Stimulated activated CD8-positive, alpha-beta memory T cell treated with anti-CD3 and anti-CD28 coated beads, Interleukin-2, amount 100 ng/mL, for 1 hour (primary cell): ENCODE data around the gene BCAS4.

Experiments used
- DNase-seq, 2 donors: peaks; one replicate each; pipeline ENCODE4 v3.0.0-alpha.2; 2020; ENCODE audit warnings: low read depth in 2 of 2

Gene BCAS4

DNA sequence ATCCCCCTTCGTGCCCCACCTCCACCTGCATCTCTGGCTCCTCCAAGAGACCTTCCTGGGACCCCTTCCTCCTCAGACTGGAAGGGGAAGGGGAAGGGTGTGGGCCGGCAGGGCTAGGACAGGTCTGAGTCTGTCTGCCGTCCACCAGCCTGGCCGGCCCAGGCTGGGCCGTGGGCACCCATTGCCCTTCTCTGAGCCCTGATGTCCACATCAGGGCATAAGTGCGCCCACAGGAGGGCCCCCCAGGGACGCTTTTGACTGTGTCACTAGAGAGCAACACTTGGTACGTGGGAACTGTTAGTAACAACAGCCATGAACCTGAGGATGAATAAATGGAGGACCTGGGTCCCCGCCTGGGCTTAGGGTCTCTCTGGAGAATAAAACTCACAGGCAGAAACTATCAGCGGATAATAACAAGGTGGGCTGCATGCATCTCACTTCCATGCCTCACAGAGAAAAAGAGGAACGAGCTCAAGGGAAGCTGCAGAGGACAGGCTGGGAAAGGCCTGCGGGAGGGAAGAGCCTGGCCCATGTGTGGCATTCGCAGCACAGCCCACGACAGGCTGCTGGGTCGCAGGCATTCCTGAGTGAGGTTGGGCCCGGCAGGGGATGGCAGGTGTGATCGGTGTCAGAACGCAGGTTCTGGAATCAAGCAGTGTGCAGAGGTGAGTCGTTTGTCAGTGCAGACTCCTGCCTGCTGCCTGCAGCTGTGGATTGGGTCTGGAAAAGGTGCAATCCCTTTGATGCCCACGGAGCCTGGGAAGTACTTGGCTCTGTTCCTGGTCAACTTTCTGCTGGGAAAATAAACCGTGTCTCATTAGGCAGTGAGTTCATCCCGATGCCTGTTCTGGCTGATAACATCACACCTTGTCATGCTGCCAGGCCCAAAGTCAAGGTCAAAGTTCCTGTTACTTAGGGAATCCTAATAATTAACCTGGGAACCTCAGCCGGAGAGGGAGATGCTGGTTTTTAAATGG, 60.9 kb downstream of the BCAS4 start:
- DNase-seq, result no peak

DNA sequence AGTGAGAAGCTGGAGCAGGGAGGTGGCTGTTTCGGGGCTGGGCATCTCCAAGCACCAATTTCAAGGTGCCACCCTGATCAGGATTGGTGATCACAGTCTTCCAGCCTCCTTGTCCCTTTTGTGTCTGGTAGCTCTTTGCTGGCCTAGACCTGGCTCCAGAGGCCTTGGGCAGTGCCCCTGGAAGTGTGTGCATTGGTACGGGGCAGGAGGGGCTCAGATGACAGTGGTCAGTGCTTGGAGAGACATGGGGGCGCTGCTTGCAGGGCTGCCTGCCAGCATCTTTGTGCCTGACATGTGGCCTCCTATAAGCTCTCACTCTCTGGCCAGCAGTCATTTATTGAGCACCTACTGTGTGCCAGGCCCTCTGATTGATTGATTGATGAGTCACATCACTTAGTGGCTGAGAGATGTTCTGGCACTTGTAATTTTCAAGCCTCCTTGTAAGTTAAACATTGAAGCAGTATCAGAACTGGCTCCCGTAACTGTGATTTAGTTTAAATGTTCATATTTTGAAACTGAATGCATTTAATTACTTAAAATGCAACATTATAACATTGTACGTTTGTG, 61.7 kb downstream of the BCAS4 start:
- no peak for DNase-seq

DNA sequence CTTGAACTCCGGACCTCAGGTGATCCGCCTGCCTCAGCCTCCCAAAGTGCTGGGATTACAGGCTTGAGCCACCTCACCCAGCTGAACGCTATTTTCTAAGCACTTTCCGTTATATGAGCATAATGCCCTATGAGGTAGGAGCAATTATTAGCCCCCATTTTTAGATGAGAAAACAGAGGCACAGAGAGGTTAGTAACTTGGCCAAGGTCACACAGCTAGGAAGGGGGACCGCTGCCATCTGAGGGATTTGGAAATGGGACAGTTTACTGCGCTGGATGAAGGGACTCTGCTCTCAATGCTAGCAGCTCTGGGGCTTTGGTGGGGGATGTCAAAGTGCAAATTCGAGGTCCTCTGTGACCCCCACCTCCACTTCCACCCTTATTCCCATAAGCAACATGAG, 62.5 kb downstream of the BCAS4 start:
- DNase-seq, result no peak

DNA sequence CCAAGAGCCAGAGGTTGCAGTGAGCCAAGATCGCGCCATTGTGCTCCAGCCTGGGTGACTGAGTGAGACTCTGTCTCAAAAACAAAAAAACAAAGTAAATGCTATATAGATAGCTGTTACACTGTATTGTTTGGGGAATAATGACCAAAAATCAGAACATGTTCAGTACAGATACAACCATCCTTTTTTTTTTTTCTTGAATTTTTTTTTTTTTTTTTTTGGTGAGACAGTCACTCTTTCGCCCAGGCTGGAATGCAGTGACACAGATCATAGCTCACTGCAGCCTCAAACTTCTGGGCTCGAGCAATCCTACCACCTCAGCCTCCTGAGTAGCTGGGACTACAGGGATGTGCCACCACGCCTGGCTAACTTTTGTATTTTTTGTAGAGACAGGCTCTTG, 63.7 kb downstream of the BCAS4 start:
- no peak for DNase-seq

DNA sequence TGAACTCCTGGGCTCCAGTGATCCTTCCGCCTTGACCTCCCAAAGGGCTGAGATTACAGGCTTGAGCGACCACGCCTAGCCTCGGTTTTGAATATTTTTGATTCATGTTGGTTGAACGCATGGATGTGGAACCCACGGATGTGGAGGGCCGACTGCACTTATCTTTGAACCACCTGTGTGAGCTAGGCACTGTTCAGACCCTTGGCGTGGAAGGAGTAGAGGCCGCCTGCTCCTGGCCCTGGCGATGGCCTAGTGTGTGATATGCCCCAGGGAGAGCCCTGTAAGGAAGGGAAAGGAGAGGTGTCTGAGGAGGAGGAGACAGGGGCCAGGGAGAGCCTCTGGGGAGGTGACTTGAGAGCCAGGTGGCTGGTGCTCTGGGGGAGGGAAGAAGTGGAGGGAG, 64.3 kb downstream of the BCAS4 start:
- no peak for DNase-seq

DNA sequence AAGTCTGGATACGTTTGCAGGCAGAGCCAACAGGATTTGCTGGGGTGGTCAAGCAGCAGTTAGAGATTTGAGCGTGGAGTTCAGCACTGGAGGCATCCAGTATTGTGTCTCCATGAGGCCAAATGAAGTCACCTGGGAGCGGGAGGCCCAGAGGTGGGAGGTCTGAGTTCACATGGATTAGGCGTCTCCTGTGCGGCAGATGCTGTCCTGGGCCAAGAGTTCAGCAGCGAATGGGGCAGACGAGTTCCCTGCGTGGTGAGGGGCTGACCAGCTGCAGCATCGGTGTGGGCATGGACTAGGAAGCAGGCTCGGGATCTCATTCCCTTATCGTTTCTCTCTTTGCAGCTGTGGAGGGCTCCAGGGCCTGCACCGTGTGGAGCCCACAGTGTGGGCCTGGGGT, 66.2 kb downstream of the BCAS4 start:
- no peak for DNase-seq

DNA sequence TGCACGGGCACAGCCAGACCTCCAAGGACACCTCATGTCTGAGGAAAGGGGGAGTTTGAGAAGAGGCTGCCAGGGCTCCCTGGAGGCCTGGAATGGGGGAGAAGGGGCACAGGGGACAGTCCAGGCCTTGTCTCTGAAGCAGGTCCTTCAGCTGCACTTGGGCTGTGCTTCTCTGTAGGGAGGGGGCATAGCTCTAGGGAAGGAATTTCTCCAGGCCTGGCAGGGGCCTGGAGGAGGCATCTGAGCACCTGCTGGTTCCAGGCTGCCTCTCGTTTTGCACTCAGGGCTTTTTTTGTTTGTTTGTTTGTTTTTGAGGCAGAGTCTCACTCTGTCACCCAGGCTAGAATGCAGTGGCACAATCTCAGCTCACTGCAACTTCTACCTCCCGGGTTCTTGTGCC, 67.7 kb downstream of the BCAS4 start:
- no peak for DNase-seq

DNA sequence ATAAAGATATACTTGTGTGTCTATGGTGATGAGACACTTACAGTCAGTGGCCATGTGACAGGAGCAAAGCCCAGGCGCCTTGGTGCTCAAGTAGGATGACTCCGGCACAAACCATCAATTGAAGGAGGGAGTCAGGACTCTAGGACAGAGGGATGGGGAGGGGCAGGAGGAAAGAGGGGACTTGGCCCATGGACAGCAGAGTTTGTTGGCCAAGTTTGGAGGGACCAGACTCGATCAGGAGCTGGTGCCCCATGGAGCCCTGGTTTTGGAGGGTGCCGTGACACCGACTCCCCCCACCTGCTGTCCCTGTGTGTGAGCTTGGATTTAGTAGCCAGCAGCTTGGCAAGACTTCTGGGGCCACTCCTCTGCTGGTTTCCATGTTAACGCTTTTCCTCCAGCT, 70.3 kb downstream of the BCAS4 start:
- no peak for DNase-seq

DNA sequence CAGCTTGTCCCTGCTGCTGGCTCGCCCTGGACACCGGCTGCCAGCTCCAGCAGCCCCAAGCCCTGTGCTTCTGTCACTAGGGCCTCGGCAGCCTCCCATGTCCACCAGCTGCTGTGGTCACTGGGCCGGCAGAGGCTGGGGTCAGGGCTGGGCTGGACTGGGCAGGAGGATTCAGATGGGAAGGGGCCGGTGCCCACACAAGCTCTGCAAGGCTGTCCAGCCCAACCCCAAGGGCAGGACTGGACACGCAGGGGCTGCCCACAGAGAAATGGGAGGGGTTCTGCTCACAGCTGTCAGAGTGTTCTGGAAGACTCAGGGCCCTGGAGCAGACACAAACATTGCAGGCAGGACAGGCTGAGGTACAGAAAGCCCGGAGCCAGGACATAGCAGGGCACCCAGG, 70.7 kb downstream of the BCAS4 start:
- no peak for DNase-seq

DNA sequence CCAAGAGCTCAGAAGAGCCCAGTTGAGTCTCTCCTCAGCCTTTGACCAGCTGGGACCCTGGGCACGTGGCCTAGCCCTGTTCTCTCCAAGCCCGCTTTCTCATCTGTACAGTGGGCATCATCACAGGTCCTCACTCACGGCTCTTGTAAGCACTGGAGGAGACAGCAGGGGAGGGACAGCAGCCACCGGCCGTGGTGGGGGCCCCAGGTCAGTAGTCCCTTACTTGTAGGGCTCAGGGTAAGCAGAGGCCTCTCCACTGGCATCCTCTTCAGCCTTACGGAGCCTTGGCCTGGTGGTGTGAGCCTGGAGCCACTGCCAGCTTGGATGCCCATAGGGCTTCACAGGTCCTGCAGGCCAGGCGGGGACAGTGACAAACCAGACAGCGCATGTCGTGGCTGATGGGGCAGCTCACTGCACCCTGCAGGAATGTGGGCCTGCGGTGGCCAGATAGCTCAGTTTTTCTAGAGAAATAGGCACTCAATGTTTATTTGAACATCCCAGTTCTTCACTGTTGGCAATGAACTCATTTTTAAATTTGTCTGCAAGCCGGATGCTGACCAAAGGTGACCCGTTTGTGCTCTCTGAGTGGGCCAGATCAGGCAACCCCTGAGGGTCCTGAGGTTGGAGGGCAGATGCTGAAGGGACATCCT, 71.3 kb downstream of the BCAS4 start:
- DNase-seq, result no peak

DNA sequence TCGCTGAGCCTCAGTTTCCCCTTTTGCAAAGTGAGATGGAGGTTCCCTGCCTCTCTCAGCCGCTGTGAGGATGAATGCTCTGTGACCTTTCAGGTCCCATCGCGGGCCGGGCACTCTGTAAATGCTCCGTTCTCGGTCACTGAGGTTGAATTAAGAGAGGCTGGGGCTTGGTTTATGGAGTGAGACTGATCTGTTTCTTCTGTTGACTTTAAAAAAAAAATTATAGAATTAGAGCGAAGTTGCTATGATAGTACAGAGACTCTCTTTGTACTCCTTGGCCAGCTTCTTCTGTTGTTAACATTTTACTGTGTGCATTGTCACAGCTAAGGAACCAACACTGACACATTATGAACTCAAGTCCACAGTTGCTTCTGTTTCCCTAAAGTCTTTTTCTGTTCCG, 72.0 kb downstream of the BCAS4 start:
- DNase-seq, result no peak

DNA sequence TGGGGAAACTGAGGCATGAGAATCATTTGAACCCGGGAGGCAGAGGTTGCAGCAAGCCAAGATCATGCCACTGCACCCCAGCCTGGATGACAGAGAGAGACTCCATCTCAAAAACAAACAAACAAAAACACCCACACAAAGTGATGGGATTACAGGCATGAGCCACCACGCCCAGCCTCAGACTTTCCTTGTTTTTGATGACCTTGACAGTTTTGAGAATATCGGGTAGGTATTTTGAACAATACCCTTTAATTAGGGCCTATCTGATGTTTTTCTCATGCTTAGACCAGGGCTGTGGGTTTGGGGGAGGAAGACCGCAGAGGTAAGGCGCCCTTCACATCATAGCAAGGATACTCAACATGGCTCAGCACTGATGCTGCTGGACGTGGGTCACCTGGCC, 72.9 kb downstream of the BCAS4 start:
- DNase-seq, result no peak

DNA sequence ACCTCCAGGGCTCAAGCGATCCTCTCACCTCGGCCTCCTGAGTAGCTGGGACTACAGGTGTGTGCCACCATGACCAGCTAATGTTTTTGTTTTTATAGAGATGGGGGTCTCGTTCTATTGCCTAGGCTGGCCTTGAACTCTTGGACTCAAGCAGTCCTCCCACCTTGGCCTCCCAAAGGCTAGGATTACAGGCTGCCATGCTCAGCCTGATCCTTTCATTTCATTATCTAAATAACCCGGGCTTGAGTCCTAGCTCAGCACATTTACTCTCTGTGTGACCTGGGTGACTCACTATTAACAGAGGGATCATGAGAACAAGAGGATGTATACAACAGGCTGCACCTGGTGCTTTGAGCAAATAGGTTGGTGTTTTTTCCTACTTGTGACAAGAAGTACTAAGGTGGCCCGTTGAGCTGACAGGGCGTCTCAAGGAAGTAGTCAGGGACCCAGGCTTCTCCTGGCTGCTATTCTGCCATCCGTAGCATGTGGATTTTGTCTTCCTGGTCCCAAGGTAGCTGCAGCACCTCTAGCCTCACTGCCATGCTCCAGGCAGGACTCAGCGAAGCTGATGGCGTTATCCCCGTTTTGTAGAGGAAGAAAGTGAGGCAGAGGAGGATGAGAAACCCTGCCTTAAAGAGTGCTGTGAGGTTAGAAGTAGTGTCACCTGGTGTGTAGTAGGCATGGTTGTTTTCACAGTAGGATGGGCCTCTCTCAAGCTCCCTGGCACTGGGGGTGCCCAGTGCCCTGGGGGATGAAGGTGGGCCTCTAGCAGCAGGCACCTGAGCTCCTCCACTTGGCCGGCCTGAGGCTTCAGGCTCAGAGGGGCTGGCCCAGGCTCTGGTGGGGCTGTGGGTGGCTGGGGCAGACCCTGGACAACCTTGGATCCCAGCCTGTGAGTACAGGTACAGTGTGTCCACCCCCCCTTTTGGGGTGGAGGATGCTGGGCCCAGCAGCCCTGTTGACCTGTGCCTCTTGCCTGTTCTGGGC, 73.9 kb downstream of the BCAS4 start:
- DNase-seq, result no peak

DNA sequence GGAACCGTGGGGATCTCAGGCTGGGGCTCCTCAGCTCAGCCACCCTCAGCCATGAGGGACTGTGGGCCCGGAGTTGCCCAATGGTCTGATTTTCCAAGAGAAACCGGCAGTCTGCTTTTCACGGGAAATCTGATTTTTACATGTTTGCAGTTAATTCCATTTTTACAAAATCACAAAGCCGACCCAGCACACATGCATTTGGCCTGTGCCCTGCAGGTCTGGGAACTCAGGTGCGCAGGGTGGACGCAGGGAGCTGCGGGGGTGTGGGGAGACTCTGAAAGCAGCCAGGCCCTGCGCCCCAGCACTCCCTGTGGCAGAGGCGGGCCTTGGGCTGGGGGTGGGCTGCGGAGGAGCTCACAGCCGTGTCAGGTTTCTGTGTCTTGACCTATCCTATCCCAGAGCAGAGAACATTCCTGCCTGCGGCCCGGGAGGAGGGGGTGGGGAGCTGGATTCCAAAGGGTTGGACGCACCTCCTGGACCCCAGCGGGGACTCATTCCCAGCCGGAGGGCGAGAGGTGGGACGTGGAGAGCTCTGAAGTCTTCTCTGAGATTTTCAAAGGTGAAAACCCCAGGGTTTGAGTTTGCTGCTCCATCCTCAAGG, 75.8 kb downstream of the BCAS4 start:
- DNase-seq, result no peak

DNA sequence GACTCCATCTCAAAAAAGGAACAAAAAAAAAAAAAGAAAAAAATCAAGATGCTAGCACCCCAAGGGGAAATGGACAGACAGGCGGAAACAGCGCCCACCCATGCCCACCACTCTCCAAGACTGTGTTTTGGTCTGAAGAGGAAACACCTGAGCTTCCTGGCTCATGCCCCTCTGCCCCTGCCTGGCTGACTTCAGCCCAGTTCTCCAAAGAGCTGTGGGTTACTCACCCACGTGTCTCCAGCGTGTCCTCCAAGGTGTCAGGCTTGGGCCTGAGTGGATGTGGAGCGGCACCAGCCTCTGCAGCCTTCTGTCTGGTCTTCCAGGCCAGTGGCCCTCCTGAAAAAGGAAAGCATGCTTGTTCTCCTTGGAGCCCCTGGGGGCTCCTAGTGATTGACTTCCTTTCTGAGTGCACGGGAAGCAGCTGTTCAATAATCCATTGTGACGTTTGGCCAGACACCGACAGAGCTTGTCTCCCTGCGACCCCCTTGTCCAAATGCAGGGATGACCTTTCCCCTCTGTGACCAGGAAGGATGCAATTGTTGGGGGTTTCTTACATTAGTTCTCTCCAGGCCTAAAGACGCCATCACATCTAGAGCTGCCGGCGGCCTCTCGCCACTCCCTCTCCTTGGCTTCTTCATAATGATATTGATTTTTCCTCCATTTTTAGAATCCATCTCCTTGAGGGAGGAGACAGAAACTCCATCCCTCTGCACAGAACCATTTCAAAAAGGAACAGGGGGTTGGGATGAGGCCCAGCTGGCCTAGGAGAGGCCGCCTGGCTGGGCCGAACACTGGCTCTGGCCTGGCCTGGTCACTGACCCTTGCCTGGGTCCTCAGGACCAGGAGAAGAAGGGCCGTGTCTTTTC, 77.9 kb downstream of the BCAS4 start:
- DNase-seq, result no peak

DNA sequence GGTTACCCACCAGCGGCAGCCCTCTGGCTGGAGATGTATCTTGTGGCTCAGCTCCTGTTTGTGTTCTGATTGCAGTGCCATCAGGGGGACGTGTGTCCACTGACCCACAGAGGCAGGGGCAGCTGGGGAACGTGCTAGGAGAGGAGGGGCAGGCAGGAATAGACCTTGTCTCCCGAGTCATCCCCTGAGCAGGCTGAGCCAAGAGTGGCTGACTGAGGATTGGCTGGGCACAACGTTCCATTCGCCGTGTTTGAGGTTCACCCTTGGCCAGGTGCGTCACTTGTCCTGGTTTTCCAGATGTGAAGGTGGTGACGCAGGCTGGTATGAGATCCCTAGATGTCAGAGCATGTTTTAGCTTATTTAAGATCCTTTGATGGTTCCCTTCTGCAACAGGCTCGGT, 78.7 kb downstream of the BCAS4 start:
- DNase-seq, result no peak

DNA sequence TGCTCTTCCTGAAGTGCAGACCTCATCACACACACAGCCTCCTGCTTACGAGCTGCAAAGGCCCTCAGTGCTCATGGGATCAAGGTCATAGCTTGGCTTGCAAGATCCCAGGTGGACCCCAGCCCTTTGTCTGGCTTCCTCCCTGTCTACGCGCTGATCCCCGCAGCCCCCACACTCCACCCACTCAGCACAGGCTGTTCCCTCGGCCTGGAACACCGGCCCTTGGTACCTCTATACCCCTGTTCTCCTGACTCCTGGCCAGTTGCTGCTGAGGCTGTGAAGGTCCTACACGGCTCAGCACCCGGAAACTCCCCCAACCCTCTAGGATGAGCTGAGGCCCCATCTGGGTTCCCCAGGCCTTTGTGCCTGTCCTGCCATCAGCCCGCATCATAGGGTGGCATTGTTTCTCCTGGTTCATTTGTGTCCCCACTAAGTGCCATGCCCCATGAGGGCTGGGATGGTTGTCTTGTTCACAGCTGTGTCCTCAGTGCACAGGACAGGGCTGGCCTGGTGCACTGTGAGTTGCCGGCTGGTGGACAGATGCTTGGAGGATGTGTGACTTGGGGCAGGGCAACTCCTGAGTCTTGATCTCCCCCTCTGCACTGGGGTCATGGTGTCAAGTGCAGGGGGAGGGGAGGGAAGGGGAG, 79.4 kb downstream of the BCAS4 start:
- DNase-seq, result no peak

DNA sequence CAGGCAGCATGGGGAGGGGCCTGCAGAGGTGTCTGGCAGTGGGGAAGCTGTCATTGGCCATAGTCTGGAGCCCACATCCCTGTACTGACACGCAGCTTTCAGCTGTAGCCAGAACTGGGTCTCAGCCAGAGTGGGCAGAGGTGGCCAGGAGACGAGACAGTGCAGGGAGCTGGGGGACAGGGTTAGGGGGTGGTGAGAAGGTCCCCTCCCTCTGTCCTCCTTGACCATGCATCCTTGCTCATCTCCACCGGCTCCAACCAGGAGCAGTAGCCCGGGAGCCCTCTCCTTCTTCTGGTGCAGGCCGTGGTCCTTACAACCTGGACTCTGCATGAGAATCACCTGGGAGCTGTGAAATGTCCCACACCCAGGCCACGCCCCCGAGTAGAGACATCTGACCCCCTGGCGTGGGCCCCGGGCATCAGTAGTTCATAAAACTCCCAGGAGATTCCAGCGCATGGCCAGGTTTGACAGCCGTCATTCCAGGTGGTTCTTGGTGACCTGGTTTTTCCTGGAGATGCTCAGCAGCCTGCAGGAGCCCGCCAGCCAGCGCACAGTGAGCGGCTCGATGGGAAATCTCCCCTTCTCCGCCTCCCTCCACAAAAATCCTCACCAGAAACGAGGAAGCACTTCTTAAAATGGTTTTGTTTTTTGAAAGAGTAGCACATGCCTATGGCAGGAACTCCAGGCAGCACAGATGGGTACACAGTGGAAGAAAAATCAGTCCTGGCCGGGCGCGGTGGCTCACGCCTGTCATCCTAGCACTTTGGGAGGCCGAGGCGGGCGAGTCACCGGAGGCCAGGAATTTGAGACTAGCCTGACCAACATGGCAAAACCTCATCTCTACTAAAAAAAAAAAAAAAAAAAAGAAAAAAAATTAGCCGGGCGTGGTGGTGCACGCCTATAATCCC, 80.2 kb downstream of the BCAS4 start:
- no peak for DNase-seq
